Measurements from ENCODE around the gene BLACAT1. TPM values are rescaled to one million over a fixed set of nuclear protein-coding genes. Genes with fewer than 3 reads are reported as not detected.

The BLACAT1 gene
- total and polyA plus RNA-seq, 10 donors, result 0.02 to 0.51 (median 0.24) TPM; not detected in 4

DNA sequence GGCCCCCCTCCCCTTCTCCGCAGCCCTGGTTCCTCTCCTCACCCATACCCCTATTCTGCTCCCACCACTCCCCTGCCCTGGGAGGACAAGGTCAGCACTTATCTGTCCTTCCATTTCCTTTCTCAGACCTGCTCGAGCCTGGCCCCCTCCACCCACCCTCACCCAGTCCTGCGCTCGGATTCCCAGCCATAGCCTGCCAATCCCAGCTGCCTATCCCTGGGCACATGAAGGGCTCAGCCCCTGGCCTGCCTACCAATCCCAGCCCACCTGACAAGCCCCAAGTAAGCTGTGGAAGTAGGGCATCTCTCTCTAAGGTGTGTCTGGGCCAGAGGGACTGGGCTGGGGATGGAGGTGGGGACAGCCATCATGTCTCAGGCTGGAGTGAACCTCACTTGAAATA is 5.4 kb downstream of the BLACAT1 start:
- intact Hi-C loops (cut with DNase I; ENCODE audit: low total_unique reads), result no loop called here
- no peak overlapping the region for H3K4me3 ChIP-seq
- H3K27ac ChIP-seq, result no peak overlapping the region
- H3K36me3 ChIP-seq, result no peaks in the 10 kb centered on the region
- H3K9me3 ChIP-seq, result no peaks in the 10 kb centered on the region
- peaks cover 2 to 33% (median 11%) of the 10 kb centered on the region in 6 donors for H3K4me1 ChIP-seq
- TF ChIP-seq POLR2AphosphoS5 (IDR thresholded peaks at IDR 0.05) (no peak), POLR2A (IDR thresholded peaks at IDR 0.05) (no peak)
- peaks cover 3 to 80% (median 23%) of the 10 kb centered on the region in 7 donors for H3K27me3 ChIP-seq (replicated peaks in 1 of 7)
- WGBS, 5 donors, result 45 to 69% (median 62%) methylated on average over 4 of the region's 4 CpGs
- no peak for DNase-seq

DNA sequence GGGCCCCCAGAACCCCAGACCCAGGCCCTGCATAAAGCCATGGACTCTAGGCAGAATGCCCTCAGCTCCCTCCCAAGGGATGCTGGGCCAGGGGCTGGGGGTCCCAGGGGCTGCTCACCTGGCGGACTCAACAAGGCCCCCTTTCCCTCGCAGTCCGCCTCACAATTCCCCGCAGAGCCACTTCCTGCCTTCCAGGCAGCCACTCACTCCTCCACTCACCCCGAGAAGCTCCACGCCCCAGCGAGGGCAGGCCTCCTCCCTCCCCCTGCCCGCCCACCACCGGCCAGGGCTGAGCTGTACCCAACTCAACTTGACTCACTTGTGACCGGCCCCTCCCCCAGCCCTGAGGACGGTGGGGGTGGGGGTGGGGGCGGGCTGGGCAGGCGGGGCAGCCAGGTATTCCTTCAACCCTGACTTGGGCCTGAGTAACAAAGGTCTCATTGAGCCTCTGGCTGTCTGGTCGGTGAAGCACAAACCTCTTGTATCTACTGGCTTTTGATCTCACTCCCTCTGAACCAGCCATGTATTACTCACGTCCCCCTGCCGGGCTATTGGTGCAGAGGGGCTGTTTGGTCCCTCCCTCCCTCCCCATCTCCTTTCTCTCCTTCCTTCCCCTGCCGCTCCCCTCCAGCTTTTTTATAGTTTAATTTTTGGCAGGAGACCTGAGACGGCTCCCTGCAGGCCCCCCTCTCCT is 5.9 kb downstream of the BLACAT1 start:
- Histone ChIP-seq H3K36me3 (no peaks in the 10 kb centered on the region), H3K4me3 (peak overlapping the region in 2 of 8 donors; percentile 3 to 5), H3K27ac (no peak overlapping the region), H3K27me3 (replicated peaks in 1 of 7) (peaks cover 1 to 80% (median 18%) of the 10 kb centered on the region in 7 donors), H3K9me3 (no peaks in the 10 kb centered on the region), H3K4me1 (peaks cover 0 to 28% (median 10%) of the 10 kb centered on the region in 6 donors)
- 33 to 46% (median 37%) methylated on average over 14 to 18 of the region's 18 CpGs for WGBS, 5 donors
- no peak for TF ChIP-seq POLR2A (IDR thresholded peaks at IDR 0.05)
- TF ChIP-seq POLR2AphosphoS5 (IDR thresholded peaks at IDR 0.05), result no peak
- TF ChIP-seq, protein P1, sequence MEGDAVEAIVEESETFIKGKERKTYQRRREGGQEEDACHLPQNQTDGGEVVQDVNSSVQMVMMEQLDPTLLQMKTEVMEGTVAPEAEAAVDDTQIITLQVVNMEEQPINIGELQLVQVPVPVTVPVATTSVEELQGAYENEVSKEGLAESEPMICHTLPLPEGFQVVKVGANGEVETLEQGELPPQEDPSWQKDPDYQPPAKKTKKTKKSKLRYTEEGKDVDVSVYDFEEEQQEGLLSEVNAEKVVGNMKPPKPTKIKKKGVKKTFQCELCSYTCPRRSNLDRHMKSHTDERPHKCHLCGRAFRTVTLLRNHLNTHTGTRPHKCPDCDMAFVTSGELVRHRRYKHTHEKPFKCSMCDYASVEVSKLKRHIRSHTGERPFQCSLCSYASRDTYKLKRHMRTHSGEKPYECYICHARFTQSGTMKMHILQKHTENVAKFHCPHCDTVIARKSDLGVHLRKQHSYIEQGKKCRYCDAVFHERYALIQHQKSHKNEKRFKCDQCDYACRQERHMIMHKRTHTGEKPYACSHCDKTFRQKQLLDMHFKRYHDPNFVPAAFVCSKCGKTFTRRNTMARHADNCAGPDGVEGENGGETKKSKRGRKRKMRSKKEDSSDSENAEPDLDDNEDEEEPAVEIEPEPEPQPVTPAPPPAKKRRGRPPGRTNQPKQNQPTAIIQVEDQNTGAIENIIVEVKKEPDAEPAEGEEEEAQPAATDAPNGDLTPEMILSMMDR (IDR thresholded peaks at IDR 0.05 in 8 of 11, conservative IDR thresholded peaks at IDR 0.05 in 3 of 11), result no peak
- intact Hi-C loops (cut with DNase I; ENCODE audit: low total_unique reads), result no loop called here
- DNase-seq, result no peak

DNA sequence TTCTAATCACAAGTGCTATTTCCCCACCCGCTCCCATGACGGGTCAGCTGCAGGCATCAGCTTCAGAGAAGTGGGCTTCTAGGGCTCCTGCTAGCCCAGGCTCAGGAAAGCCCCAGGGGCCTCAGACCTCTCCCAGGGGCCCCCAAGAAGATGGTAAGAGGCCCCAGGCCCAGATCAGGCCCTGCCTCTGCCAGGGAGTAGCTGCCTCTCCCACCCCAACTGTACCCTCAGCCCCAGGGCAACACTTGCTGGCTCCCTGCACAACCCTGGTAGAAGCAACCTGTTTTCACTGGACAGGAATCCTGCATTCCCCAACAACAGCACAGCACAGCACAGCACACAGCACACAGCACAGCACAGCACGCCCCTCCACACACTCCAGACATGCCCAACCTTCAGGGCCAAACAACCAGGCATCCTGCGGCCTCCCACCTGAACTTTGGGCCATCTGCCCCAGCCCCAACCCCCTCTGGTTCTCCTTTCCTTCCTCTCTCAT is 6.5 kb downstream of the BLACAT1 start:
- H3K36me3 ChIP-seq, result no peaks in the 10 kb centered on the region
- H3K9me3 ChIP-seq, result no peaks in the 10 kb centered on the region
- peaks cover 0 to 80% (median 13%) of the 10 kb centered on the region in 7 donors for H3K27me3 ChIP-seq (replicated peaks in 1 of 7)
- H3K4me3 ChIP-seq, result peak overlapping the region in 2 of 8 donors; percentile 3 to 5
- H3K4me1 ChIP-seq, result peaks cover 0 to 26% (median 10%) of the 10 kb centered on the region in 6 donors
- H3K27ac ChIP-seq, result no peak overlapping the region
- TF ChIP-seq, protein P1 (IDR thresholded peaks at IDR 0.05 in 8 of 11, conservative IDR thresholded peaks at IDR 0.05 in 3 of 11), result no peak
- TF ChIP-seq POLR2AphosphoS5 (IDR thresholded peaks at IDR 0.05) (no peak), POLR2A (IDR thresholded peaks at IDR 0.05) (no peak)
- DNase-seq, result no peak
- 84 to 92% (median 88%) methylated on average over 2 to 4 of the region's 4 CpGs for WGBS, 5 donors
- intact Hi-C loops (cut with DNase I; ENCODE audit: low total_unique reads), result no loop called here

DNA sequence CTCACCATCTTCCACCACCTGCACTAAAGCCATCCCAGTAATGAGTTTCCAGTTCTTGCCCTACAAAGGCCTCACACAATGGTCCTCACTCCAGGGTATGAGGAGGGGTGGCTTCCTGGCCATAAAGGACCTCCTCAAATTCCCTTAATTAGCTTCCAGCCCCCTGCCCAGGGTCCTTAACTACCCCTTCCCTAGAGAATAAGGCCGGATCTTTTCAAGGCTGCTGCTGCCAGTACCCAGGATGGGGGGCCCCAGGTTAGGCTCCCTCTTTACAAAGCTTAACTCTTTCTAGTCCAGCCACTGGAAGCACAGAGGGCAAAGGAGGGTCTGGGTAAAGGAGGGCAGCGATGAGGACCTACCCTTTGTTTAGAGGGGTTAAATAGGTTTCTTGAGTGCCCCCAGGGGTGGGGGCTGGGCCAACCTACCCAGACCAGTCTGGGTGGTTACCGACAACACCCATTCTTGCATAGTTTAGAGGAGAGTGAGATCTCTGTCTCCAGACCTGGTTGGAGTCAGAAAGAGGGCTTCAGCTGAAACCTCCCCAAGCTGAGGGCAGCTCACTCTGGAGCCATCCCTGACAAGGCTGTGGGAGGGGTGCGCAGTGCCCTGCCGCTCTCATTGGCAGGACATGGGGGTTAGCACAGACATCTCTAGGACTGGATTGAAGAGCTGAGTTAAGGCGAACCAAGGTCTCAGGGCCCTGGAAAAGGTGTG is 7.1 kb downstream of the BLACAT1 start:
- Histone ChIP-seq H3K36me3 (no peaks in the 10 kb centered on the region), H3K27ac (no peak overlapping the region), H3K4me3 (no peak overlapping the region), H3K9me3 (no peaks in the 10 kb centered on the region), H3K27me3 (replicated peaks in 1 of 7) (peaks cover 0 to 80% (median 12%) of the 10 kb centered on the region in 7 donors), H3K4me1 (peaks cover 0 to 26% (median 10%) of the 10 kb centered on the region in 6 donors)
- WGBS, 5 donors, result 89 to 93% (median 90%) methylated on average over 6 of the region's 6 CpGs
- intact Hi-C loops (cut with DNase I; ENCODE audit: low total_unique reads), result no loop called here
- DNase-seq, result no peak
- TF ChIP-seq POLR2A (IDR thresholded peaks at IDR 0.05) (no peak), POLR2AphosphoS5 (IDR thresholded peaks at IDR 0.05) (no peak)
- TF ChIP-seq, protein P1 (IDR thresholded peaks at IDR 0.05 in 8 of 11, conservative IDR thresholded peaks at IDR 0.05 in 3 of 11), result no peak

All from spleen (tissue), 11 donors.